HCT116 (cell line): ENCODE data around the gene MICALL2. TPM values are rescaled to one million over a fixed set of nuclear protein-coding genes. Genes with fewer than 3 reads are reported as not detected.

ENCODE experiments used
- ATAC-seq: fragments of 200-7000 bp; cut with Tn5 transposase; 2 replicates; pipeline ENCODE4 v1.9.1; 2020; ENCODE audit warnings: mild to moderate bottlenecking, moderate library complexity
- BruUV-seq: library from RNA; stranded (reverse); fragments of 400-500 nt; replicated peaks from 2 replicates; lab custom pipeline; 2021; lab: Mats Ljungman, UMichigan
- CTCF ChIA-PET: fragments of 300-600 bp; sonication (Branson Sonifier 250); formaldehyde crosslinking; loops from one replicate; lab custom pipeline; 2021; ENCODE audit warnings: antibody characterized with exemption; lab: Charles Lee
- POLR2A ChIA-PET: fragments of 300-600, 350-600 bp; sonication (Branson Sonifier 250); formaldehyde crosslinking; loops from one replicate; lab custom pipeline; 2021; ENCODE audit warnings: antibody characterized with exemption; lab: Charles Lee
- RAD21 ChIA-PET, 2 experiments: fragments of 300-600 bp; sonication (Branson Sonifier 250); formaldehyde crosslinking; loops; one replicate each; lab custom pipeline; 2023; ENCODE audit warnings: low total read pairs in 2 of 2; ENCODE audit not compliant: uncharacterized antibody in 2 of 2, unreplicated experiment in 2 of 2, low non-redundant PET in 1 of 2; lab: Charles Lee
- DNase-seq: peaks from one replicate; pipeline ENCODE4 v3.0.0-alpha.2; 2010; ENCODE audit warnings: low read depth, low spot score
- H2AFZ ChIP-seq: fragments of 200-600 bp; shearing (Covaris generic), sonication (generic); 2 replicates; pipeline ENCODE4 v1.6.1; 2017; ENCODE audit warnings: low read depth, mixed run types, mixed read lengths, antibody characterized with exemption, low read length; ENCODE audit not compliant: poor library complexity, severe bottlenecking
- H3K27ac ChIP-seq: 2 replicates; pipeline ENCODE4 v1.5.1; 2012; ENCODE audit warnings: low read depth, low read length
- H3K27me3 ChIP-seq: fragments of 200-600 bp; sonication (generic); 2 replicates; pipeline ENCODE4 v1.6.1; 2016; ENCODE audit warnings: mixed run types, low read length, mixed read lengths; ENCODE audit not compliant: insufficient read depth
- H3K36me3 ChIP-seq, 2 experiments: fragments of 200-500 bp in 1 of 2; fragments of 200-600 bp in 1 of 2; sonication (Bioruptor generic) in 1 of 2; sonication (generic) in 1 of 2; 2 replicates each; pipeline versions ENCODE4 v1.5.1 to v1.6.1; 2014 to 2016; ENCODE audit warnings: low read length in 2 of 2, inconsistent platforms in 1 of 2, mixed read lengths in 1 of 2, mixed run types in 1 of 2; ENCODE audit not compliant: insufficient read depth in 2 of 2, control insufficient read depth in 1 of 2
- H3K4me1 ChIP-seq, 2 experiments: fragments of 200-600 bp in 1 of 2; sonication (generic) in 1 of 2; 2 replicates each; pipeline versions ENCODE4 v1.5.1 to v1.6.1; 2012 to 2017; ENCODE audit warnings: low read length in 2 of 2, inconsistent platforms in 1 of 2, mild to moderate bottlenecking in 1 of 2, mixed read lengths in 1 of 2, mixed run types in 1 of 2, moderate library complexity in 1 of 2; ENCODE audit not compliant: insufficient read depth in 2 of 2, control insufficient read depth in 1 of 2
- H3K4me2 ChIP-seq: fragments of 200-600 bp; sonication (generic); 2 replicates; pipeline ENCODE4 v1.6.1; 2017; ENCODE audit warnings: mixed run types, low read length, mixed read lengths
- H3K4me3 ChIP-seq, 2 experiments: fragments of 200-600 bp in 1 of 2; sonication (generic) in 1 of 2; replicated peaks in 1 of 2; 2 replicates each; pipeline ENCODE4 v1.5.1; 2011 to 2016; ENCODE audit warnings: low read length in 2 of 2, control low read depth in 1 of 2, low read depth in 1 of 2, mild to moderate bottlenecking in 1 of 2, mixed read lengths in 1 of 2, mixed run types in 1 of 2
- H3K79me2 ChIP-seq: fragments of 200-600 bp; sonication (generic); 2 replicates; pipeline ENCODE4 v1.6.1; 2017; ENCODE audit warnings: mild to moderate bottlenecking, mixed run types, low read length, moderate library complexity, mixed read lengths; ENCODE audit not compliant: insufficient read depth
- H3K9ac ChIP-seq: fragments of 200-600 bp; sonication (generic); 2 replicates; pipeline ENCODE4 v1.6.1; 2016; ENCODE audit warnings: low read length, mixed read lengths
- H3K9me2 ChIP-seq: fragments of 200-600 bp; sonication (generic), shearing (Covaris generic); 2 replicates; pipeline ENCODE4 v1.6.1; 2017; ENCODE audit warnings: mixed run types, mild to moderate bottlenecking, moderate library complexity; ENCODE audit not compliant: insufficient read depth
- H3K9me3 ChIP-seq, 2 experiments: fragments of 200-500 bp in 1 of 2; fragments of 200-600 bp in 1 of 2; sonication (Bioruptor generic) in 1 of 2; sonication (generic) in 1 of 2; 2 replicates each; pipeline ENCODE4 v1.6.1; 2014 to 2017; ENCODE audit warnings: low read length in 2 of 2, mixed read lengths in 2 of 2, inconsistent platforms in 1 of 2, low read depth in 1 of 2, mild to moderate bottlenecking in 1 of 2, mixed run types in 1 of 2, moderate library complexity in 1 of 2; ENCODE audit not compliant: control insufficient read depth in 1 of 2, insufficient read depth in 1 of 2
- H4K20me1 ChIP-seq: fragments of 200-600 bp; sonication (generic), shearing (Covaris generic); 2 replicates; pipeline ENCODE4 v1.6.1; 2017; ENCODE audit warnings: mixed run types, mild to moderate bottlenecking, moderate library complexity; ENCODE audit not compliant: insufficient read depth
- CEBPB ChIP-seq: IDR thresholded peaks from 2 replicates; pipeline ENCODE4 v1.6.1; 2012; ENCODE audit warnings: low read depth
- EGR1 ChIP-seq: IDR thresholded peaks from 2 replicates; pipeline ENCODE4 v1.6.1; 2012; ENCODE audit warnings: low read depth
- EZH2phosphoT487 ChIP-seq: fragments of 200-600 bp; IDR thresholded peaks from 2 replicates; pipeline ENCODE4 v1.6.1; 2018; ENCODE audit warnings: antibody characterized with exemption, borderline replicate concordance
- FOSL1 ChIP-seq: IDR thresholded peaks from 2 replicates; pipeline ENCODE4 v1.6.1; 2012; ENCODE audit warnings: low read depth
- JUND ChIP-seq: IDR thresholded peaks from 2 replicates; pipeline ENCODE4 v1.6.1; 2012
- SP1 ChIP-seq: IDR thresholded peaks from 2 replicates; pipeline ENCODE4 v1.6.1; 2012; ENCODE audit warnings: low read depth
- SRF ChIP-seq: IDR thresholded peaks from 2 replicates; pipeline ENCODE4 v1.6.1; 2012; ENCODE audit warnings: low read depth
- YY1 ChIP-seq: IDR thresholded peaks from 2 replicates; pipeline ENCODE4 v1.6.1; 2011; ENCODE audit warnings: low read length, low read depth, moderate library complexity, mild to moderate bottlenecking; ENCODE audit not compliant: insufficient replicate concordance; ENCODE audit errors: extremely low read depth
- ZFX ChIP-seq: fragments of 450-650 bp; IDR thresholded peaks from 2 replicates; pipeline ENCODE4 v1.6.1; 2017
- intact Hi-C: fragments of 100-400 bp; cut with micrococcal nuclease; formaldehyde crosslinking; loops from 2 replicates; pipeline ENCODE4 v1.10.0; 2022
- total RNA-seq: library from RNA; stranded (reverse); gene quantifications from one replicate; pipeline ENCODE4 v1.2.1, GENCODE V29; 2021; ENCODE audit not compliant: unreplicated experiment
- TF ChIP-seq, protein P1 (sequence below): IDR thresholded peaks from 2 replicates; pipeline ENCODE4 v1.6.1; 2012
- TF ChIP-seq, protein P2 (sequence below): IDR thresholded peaks from 2 replicates; pipeline ENCODE4 v1.6.1; 2012

The MICALL2 gene
- total RNA-seq, 1 experiment from 2014 or later, result 60.7 TPM

DNA sequence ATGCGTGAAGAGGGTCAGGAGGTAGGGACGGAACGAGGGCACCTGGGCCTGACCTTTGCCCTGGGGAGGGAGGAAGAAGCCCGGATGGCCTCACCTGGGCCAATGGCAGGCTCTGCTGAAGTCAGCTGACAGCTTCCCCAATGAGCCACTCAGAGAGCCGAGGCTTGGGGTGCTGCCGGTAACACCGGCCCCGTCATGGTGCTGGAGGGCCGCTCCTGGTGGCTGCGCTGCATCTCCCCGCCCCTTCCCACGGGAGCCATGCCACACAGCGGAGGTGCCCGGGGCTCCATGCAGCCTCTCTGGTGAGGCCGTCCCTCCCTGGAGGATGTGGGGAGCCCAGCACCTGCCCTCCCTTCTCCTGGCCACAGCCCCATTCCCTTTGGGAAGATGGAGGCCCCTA lies 17.6 kb upstream of the MICALL2 start:
- CTCF ChIA-PET, result no interaction called here
- ATAC-seq (no peak), DNase-seq (no peak)
- Histone ChIP-seq H3K4me3 (no peak overlapping the region), H3K9me2 (no peaks in the 10 kb centered on the region), H4K20me1 (no peaks in the 10 kb centered on the region), H3K79me2 (no peaks in the 10 kb centered on the region), H3K36me3 (peaks cover 2 to 30% of the 10 kb centered on the region in 2 experiments), H3K9ac (no peak overlapping the region), H3K27me3 (no peaks in the 10 kb centered on the region), H3K9me3 (no peaks in the 10 kb centered on the region), H3K4me2 (no peak overlapping the region), H2AFZ (no peak overlapping the region), H3K4me1 (peaks cover 3 to 13% of the 10 kb centered on the region in 2 experiments; a peak in 3 of 4 replicates), H3K27ac (no peak overlapping the region)
- no peak for TF ChIP-seq JUND
- no peak for TF ChIP-seq EZH2phosphoT487
- TF ChIP-seq SP1, result no peak
- TF ChIP-seq EGR1, result no peak
- TF ChIP-seq, protein P1, sequence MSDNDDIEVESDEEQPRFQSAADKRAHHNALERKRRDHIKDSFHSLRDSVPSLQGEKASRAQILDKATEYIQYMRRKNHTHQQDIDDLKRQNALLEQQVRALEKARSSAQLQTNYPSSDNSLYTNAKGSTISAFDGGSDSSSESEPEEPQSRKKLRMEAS, result no peak
- TF ChIP-seq FOSL1, result no peak
- no peak for TF ChIP-seq CEBPB
- TF ChIP-seq ZFX, result no peak
- no peak for TF ChIP-seq YY1
- no TSS peak for BruUV-seq
- RAD21 ChIA-PET, result no interaction called here
- POLR2A ChIA-PET, result no interaction called here
- intact Hi-C loops, result no loop called here

DNA sequence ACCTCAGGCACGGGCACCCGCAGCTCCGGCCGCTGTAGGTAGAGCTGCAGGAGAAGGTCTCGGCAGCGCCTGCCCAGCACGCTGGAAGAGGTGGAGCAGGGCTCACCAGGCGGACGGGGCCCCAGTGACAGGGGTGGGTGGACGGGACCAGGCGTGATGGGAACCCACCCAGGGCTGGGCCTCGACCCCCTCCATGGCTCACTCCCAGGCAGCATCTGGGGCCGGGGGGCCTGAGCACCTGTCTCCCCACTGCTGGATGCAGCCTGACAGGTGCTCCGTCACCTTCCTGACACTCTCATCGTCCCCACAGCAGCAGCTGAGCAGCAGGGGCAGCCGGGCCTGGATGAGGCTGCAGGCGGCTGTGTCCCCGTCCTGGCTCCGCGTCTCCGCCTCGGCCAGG lies 16.7 kb upstream of the MICALL2 start:
- H3K9ac ChIP-seq, result no peak overlapping the region
- RAD21 ChIA-PET, result no interaction called here
- H3K27me3 ChIP-seq, result no peaks in the 10 kb centered on the region
- TF ChIP-seq, protein P2, sequence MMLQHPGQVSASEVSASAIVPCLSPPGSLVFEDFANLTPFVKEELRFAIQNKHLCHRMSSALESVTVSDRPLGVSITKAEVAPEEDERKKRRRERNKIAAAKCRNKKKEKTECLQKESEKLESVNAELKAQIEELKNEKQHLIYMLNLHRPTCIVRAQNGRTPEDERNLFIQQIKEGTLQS, result no peak
- TF ChIP-seq SRF (no peak), CEBPB (no peak), YY1 (no peak)
- H3K27ac ChIP-seq, result no peak overlapping the region; the same call in 1 of the 2 replicates
- no peak overlapping the region for H2AFZ ChIP-seq
- H3K9me2 ChIP-seq, result no peaks in the 10 kb centered on the region
- no peak overlapping the region for H3K4me2 ChIP-seq
- CTCF ChIA-PET, result no interaction called here
- H3K4me1 ChIP-seq, result peaks cover 3 to 13% of the 10 kb centered on the region in 2 experiments; a peak in 3 of 4 replicates
- no peaks in the 10 kb centered on the region for H3K9me3 ChIP-seq
- DNase-seq (no peak), ATAC-seq (no peak)
- no TSS peak for BruUV-seq
- H4K20me1 ChIP-seq, result no peaks in the 10 kb centered on the region
- POLR2A ChIA-PET, result no interaction called here
- no peaks in the 10 kb centered on the region for H3K79me2 ChIP-seq
- H3K4me3 ChIP-seq, result no peak overlapping the region
- intact Hi-C loops, result no loop called here
- peaks cover 2 to 30% of the 10 kb centered on the region in 2 experiments for H3K36me3 ChIP-seq
